Hepatocyte (in vitro differentiated cells): ENCODE data around the gene DNAJC5. TPM values are rescaled to one million over a fixed set of nuclear protein-coding genes. Genes with fewer than 3 reads are reported as not detected.
A peak's percentile ranks its signal among the peaks of the same experiment; 100 is the strongest.
"Not testable (repeated sequence)": the region's sequence is repeated elsewhere in the genome, so short reads cannot be mapped to it uniquely, and the experiment has no call there.

Experiments
- DNase-seq: peaks from one replicate; pipeline ENCODE4 v3.0.0-alpha.2; 2016; ENCODE audit warnings: low spot score
- H2AFZ ChIP-seq: fragments of 200-600 bp; sonication (generic); 2 replicates; pipeline ENCODE4 v1.6.0; 2016; ENCODE audit warnings: antibody characterized with exemption, mild to moderate bottlenecking
- H3K27ac ChIP-seq: fragments of 200-600 bp; sonication (generic); 2 replicates; pipeline ENCODE4 v1.5.1; 2016; ENCODE audit warnings: mild to moderate bottlenecking
- H3K27me3 ChIP-seq: fragments of 200-600 bp; sonication (generic); 2 replicates; pipeline ENCODE4 v1.6.1; 2016
- H3K36me3 ChIP-seq: fragments of 200-600 bp; sonication (generic); replicated peaks from 2 replicates; pipeline ENCODE4 v1.5.1; 2016; ENCODE audit warnings: low read depth; ENCODE audit not compliant: insufficient read depth
- H3K4me1 ChIP-seq: fragments of 200-600 bp; sonication (generic); 2 replicates; pipeline ENCODE4 v1.5.1; 2016; ENCODE audit warnings: mild to moderate bottlenecking, moderate library complexity; ENCODE audit not compliant: insufficient read depth
- H3K4me2 ChIP-seq: fragments of 200-600 bp; sonication (generic); 2 replicates; pipeline ENCODE4 v1.6.0; 2016
- H3K4me3 ChIP-seq: fragments of 200-600 bp; sonication (generic); 2 replicates; pipeline ENCODE4 v1.5.1; 2016; ENCODE audit warnings: mild to moderate bottlenecking
- H3K79me2 ChIP-seq: fragments of 200-600 bp; sonication (generic); 2 replicates; pipeline ENCODE4 v1.6.0; 2017; ENCODE audit warnings: mild to moderate bottlenecking
- H3K9me2 ChIP-seq: fragments of 200-600 bp; sonication (generic); replicated peaks from 2 replicates; pipeline ENCODE4 v1.6.0; 2017; ENCODE audit warnings: mild to moderate bottlenecking; ENCODE audit not compliant: insufficient read depth
- H3K9me3 ChIP-seq: fragments of 200-600 bp; sonication (generic); 2 replicates; pipeline ENCODE4 v1.5.1; 2016; ENCODE audit warnings: low read depth, mild to moderate bottlenecking
- H4K20me1 ChIP-seq: fragments of 200-600 bp; sonication (generic); 2 replicates; pipeline ENCODE4 v1.6.0; 2016; ENCODE audit warnings: mild to moderate bottlenecking; ENCODE audit not compliant: insufficient read depth, poor library complexity, severe bottlenecking
- EZH2 ChIP-seq: fragments of 200-600 bp; sonication (generic); IDR thresholded peaks from 2 replicates; pipeline ENCODE4 v1.6.1; 2016; ENCODE audit warnings: antibody characterized with exemption, mild to moderate bottlenecking, borderline replicate concordance
- EZH2phosphoT487 ChIP-seq: fragments of 200-600 bp; sonication (generic); IDR thresholded peaks from one replicate; pipeline ENCODE4 v1.6.1; 2018; ENCODE audit warnings: antibody characterized with exemption, mild to moderate bottlenecking, low read depth, moderate library complexity; ENCODE audit not compliant: unreplicated experiment, severe bottlenecking
- WGBS: methylation state at CpG from one replicate; pipeline ENCODE4 v1.1.6; 2016; ENCODE audit warnings: low lambda C conversion rate; ENCODE audit errors: missing lambda C conversion rate; 5-methylcytosine and 5-hydroxymethylcytosine counted together
- polyA plus RNA-seq: library from polyadenylated mRNA; unstranded; fragments of >200 nt; fragmentation: Nextera tagmentation; extraction: Ambion mirVana; gene quantifications from 2 replicates; pipeline ENCODE4 v1.2.1, GENCODE V29; 2016
- total RNA-seq: library from RNA; depleted of rRNA; stranded (reverse); fragments of >200 nt; gene quantifications from 2 replicates; pipeline ENCODE4 v1.2.3, GENCODE V29; 2014
- TF ChIP-seq, protein P1 (sequence below): fragments of 200-600 bp; sonication (generic); IDR thresholded peaks from 2 replicates; pipeline ENCODE4 v1.5.1; 2016; ENCODE audit warnings: antibody characterized with exemption, mild to moderate bottlenecking; ENCODE audit not compliant: poor library complexity

Gene DNAJC5
- total and polyA plus RNA-seq, 2 experiments from 2014 or later = 10.2 to 39.6 TPM

DNA sequence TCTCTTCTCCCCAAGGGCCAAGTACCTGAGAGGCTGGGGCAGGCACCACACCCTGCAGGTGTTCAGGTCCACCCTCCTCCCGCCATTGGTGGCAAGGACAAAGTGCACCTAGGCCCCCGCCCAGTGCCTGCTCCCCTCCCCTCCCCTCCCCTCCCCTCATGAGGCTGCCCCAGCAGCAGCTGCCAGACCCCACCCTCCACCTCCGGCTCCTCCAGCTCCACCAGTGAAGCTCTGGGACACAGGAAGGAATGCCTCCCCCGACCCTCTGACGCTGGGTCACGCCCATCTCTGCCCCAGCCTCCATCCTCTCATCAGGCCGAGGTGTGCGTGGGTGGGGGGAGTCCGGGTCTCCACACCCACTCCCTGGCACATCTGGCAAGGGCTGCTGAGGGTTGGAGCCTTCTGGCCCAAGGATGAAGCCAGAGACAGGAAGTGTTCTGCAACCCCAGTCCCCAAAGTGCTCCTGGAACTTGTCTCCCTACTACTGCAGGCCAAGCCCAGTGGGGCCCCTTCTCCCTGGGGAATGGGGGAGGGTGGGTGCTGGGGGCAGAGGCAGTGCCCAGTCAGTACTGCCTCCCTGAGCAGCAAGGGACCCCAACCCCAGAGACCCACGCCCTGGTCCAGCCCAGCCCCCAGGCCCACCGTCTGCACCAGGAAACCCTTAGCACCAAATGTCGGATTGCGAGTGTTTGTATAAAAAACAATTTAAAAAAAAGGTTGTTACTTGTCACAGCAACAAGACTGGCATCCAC is 62.9 kb downstream of the DNAJC5 start:
- peaks cover 22% of the 10 kb centered on the region for H4K20me1 ChIP-seq
- H3K4me2 ChIP-seq = peak overlapping the region; percentile 92
- H3K27ac ChIP-seq = peak overlapping the region; percentile 90
- H3K4me3 ChIP-seq = no peak overlapping the region
- TF ChIP-seq EZH2phosphoT487 = no peak
- no peak overlapping the region for H2AFZ ChIP-seq
- no peaks in the 10 kb centered on the region for H3K9me2 ChIP-seq
- no peaks in the 10 kb centered on the region for H3K36me3 ChIP-seq
- H3K4me1 ChIP-seq = peaks cover 15% of the 10 kb centered on the region
- peaks cover 32% of the 10 kb centered on the region for H3K79me2 ChIP-seq
- DNase-seq = peak; percentile 86
- H3K9me3 ChIP-seq = no peaks in the 10 kb centered on the region
- WGBS = 45% methylated on average over 11 of the region's 13 CpGs
- no peaks in the 10 kb centered on the region for H3K27me3 ChIP-seq

DNA sequence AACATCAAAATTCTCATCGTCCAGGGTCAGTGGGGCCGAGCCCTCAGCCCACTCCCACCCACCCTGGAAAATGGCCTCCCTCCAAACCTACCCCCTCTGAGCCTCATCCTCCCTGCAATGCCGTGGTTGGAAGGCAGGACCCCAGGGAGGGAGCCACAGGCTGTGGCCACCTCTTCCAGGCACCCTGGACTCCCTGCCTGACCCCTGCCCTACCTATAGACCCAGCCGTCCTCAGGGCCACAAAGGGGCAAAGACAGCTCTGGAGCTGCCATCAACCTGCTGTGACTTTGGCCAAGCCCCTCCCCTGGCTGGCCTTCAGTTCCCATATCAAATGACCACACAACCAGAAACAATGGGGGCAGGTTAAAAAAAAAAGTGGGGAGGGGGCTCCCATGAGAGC is 63.5 kb downstream of the DNAJC5 start:
- TF ChIP-seq EZH2 (no peak), EZH2phosphoT487 (no peak)
- TF ChIP-seq, protein P1, sequence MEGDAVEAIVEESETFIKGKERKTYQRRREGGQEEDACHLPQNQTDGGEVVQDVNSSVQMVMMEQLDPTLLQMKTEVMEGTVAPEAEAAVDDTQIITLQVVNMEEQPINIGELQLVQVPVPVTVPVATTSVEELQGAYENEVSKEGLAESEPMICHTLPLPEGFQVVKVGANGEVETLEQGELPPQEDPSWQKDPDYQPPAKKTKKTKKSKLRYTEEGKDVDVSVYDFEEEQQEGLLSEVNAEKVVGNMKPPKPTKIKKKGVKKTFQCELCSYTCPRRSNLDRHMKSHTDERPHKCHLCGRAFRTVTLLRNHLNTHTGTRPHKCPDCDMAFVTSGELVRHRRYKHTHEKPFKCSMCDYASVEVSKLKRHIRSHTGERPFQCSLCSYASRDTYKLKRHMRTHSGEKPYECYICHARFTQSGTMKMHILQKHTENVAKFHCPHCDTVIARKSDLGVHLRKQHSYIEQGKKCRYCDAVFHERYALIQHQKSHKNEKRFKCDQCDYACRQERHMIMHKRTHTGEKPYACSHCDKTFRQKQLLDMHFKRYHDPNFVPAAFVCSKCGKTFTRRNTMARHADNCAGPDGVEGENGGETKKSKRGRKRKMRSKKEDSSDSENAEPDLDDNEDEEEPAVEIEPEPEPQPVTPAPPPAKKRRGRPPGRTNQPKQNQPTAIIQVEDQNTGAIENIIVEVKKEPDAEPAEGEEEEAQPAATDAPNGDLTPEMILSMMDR = no peak
- no peaks in the 10 kb centered on the region for H3K36me3 ChIP-seq
- peaks cover 26% of the 10 kb centered on the region for H3K79me2 ChIP-seq
- H4K20me1 ChIP-seq = peaks cover 19% of the 10 kb centered on the region
- peak overlapping the region; percentile 92 for H3K4me2 ChIP-seq
- peak overlapping the region; percentile 90 for H3K27ac ChIP-seq
- H3K27me3 ChIP-seq = no peaks in the 10 kb centered on the region
- no peak overlapping the region for H2AFZ ChIP-seq
- no peaks in the 10 kb centered on the region for H3K9me2 ChIP-seq
- 78% methylated on average over 4 of the region's 4 CpGs for WGBS
- peaks cover 15% of the 10 kb centered on the region for H3K4me1 ChIP-seq
- DNase-seq = no peak
- H3K4me3 ChIP-seq = no peak overlapping the region
- no peaks in the 10 kb centered on the region for H3K9me3 ChIP-seq

DNA sequence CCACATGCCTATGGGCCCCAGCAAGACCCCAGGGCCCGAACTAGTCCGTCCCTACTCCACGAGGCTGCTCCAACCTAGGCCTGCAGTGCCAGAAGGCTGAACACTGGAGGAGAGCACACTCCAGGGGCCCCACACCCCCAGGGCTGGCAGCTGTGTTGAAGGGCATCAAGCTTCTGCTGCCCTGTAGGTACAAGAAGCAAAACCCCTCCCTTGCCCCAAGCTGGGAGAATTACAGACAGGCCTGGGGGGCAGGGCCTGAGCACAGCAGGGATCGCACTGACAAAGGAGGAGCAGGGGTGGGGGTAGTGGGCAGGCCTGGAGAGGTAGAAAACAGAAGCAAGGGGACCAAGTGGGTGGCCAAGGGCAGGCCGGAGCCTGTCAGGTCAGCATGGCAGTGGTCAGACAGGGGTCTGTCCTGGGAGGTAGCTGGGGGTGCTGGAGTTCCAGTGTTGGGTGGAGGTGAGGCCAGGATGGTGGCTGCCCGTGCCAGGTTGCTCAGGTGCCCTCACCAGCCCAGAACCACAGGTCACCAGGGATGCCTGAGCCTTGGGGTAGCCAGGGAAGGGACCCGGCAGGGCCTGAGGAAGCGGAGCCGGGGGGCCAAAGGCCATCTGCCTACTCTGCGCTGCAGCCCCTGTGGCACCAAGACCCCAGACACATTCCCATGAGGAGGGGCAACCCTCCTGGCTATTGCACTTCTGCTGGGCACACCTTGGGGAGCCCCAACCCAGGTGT is 64.2 kb downstream of the DNAJC5 start:
- Histone ChIP-seq H4K20me1 (peaks cover 12% of the 10 kb centered on the region), H2AFZ (no peak overlapping the region), H3K27me3 (no peaks in the 10 kb centered on the region), H3K79me2 (peaks cover 20% of the 10 kb centered on the region), H3K9me2 (no peaks in the 10 kb centered on the region), H3K4me2 (no peak overlapping the region), H3K4me3 (no peak overlapping the region), H3K36me3 (no peaks in the 10 kb centered on the region), H3K27ac (no peak overlapping the region), H3K9me3 (no peaks in the 10 kb centered on the region), H3K4me1 (peaks cover 10% of the 10 kb centered on the region)
- no peak for DNase-seq
- no peak for TF ChIP-seq EZH2
- TF ChIP-seq, protein P1 = no peak
- no peak for TF ChIP-seq EZH2phosphoT487
- 87% methylated on average over 10 of the region's 10 CpGs for WGBS

DNA sequence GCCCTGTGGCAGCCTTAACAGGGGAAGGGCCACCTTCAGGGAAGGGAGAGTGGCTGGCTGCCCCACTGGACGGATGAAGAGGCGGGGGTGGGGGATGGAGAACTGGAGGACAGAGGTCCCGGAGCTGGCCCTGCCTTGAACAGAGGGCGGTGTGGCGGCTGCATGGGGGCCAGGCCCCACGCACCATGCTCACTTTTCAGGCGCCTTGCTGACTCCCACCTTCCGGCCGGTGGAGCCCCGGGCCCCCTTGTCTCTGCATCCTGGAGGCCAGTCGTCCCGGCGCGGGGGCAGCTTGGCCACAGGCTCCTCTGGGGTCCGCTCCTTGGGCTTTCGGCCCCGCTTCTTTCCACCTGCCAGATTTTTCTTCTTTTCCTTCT is 64.8 kb downstream of the DNAJC5 start:
- Histone ChIP-seq H3K79me2 (peaks cover 14% of the 10 kb centered on the region), H3K4me2 (no peak overlapping the region), H3K27me3 (no peaks in the 10 kb centered on the region), H3K4me3 (no peak overlapping the region), H3K9me3 (no peaks in the 10 kb centered on the region), H3K4me1 (peaks cover 5% of the 10 kb centered on the region), H3K36me3 (no peaks in the 10 kb centered on the region), H3K27ac (no peak overlapping the region), H2AFZ (no peak overlapping the region), H4K20me1 (peaks cover 6% of the 10 kb centered on the region), H3K9me2 (no peaks in the 10 kb centered on the region)
- 96% methylated on average over 15 of the region's 17 CpGs for WGBS
- TF ChIP-seq EZH2 = no peak
- no peak for DNase-seq

DNA sequence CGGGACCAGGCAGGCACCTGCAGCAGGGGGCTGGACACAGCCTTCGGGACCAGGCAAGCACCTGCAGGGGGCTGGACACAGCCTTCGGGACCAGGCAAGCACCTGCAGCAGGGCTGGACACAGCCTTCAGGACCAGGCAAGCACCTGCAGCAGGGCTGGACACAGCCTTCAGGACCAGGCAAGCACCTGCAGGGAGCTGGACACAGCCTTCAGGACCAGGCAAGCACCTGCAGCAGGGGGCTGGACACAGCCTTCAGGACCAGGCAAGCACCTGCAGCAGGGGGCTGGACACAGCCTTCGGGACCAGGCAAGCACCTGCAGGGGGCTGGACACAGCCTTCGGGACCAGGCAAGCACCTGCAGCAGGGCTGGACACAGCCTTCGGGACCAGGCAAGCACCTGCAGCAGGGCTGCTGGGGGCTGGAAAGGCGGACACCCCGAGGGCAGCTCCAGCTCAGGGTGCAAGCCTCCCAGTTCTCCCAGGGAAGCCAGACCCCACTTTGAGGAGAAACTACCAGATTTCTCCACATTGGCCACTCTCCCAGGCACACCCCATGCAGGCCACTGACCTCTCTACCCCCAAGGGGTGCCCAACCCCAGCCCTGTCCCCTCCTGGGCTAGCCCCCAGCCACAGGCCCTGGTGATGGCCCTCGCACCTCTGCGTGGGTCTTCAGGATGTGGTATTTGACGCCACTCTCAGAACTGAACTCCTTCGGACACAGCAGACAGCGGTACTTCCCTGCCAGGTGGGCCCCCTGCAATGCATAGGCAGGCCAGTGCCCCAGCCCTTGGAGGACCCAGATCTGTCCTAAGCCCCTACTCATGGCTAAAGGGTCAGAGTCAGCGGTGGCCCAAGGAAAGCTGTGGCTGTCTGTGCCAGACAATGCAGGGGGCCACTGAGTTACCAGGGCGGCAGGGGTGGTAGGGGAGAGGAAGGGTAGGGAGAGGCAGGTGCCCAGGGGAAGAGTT is 66.0 kb downstream of the DNAJC5 start:
- H3K27me3 ChIP-seq, DNase-seq, H2AFZ ChIP-seq, H4K20me1 ChIP-seq, H3K4me1 ChIP-seq, H3K9me3 ChIP-seq, H3K27ac ChIP-seq, H3K79me2 ChIP-seq, H3K36me3 ChIP-seq, H3K4me2 ChIP-seq, H3K4me3 ChIP-seq, H3K9me2 ChIP-seq: not testable (repeated sequence)
- 95% methylated on average over 15 of the region's 15 CpGs for WGBS
